GM13976 (cell line): ENCODE data around the gene P3H3.

Experiments
- DNase-seq: peaks from one replicate; pipeline ENCODE4 v3.0.0; 2012; ENCODE audit warnings: low spot score
- in situ Hi-C: fragments of 300-500 bp; cut with MboI; formaldehyde crosslinking; loops from one replicate; pipeline ENCODE4 v1.12.0; 2022; ENCODE audit warnings: low sequenced_read_pairs, mixed read lengths, inconsistent platforms; ENCODE audit not compliant: unreplicated experiment
- TF ChIP-seq, protein P1 (sequence below): IDR thresholded peaks from 2 replicates; pipeline ENCODE4 v1.5.1; 2012; ENCODE audit warnings: borderline replicate concordance, mild to moderate bottlenecking; ENCODE audit not compliant: insufficient read depth; ENCODE audit errors: extremely low read depth, missing control alignments, control extremely low read depth

The P3H3 gene

DNA sequence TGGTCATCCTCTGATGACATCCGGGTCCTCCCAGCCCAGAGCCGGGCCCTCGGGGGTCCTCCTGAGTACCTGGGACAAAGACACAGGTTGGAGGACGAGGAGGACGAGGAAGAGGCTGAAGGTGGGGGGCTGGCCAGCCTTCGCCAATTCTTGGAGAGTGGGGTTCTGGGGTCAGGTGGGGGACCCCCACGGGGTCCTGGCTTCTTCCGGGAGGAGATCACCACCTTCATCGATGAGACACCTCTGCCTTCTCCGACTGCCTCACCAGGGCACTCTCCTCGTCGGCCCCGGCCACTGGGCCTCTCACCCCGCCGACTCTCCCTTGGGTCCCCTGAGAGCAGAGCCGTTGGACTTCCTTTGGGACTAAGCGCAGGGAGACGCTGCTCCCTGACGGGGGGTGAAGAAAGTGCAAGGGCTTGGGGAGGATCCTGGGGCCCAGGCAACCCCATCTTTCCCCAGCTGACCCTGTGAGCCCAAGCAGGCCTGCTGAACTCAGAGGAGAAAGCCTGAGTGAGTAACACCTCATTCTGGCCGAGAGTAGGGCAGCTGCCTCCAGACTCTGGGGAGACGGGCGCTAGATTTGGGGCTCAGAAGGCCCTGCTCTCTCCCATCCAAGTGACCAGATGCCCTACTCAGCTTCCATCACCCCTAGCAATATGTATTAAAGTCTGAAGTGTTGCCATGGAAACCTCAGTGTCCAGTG lies 1.3 kb upstream of the P3H3 start:
- in situ Hi-C loops, result loop anchor here (10.0 kb wide), 1 partner anchor 72 kb away; the partner anchor contains the start of gene MLF2
- no peak for DNase-seq
- TF ChIP-seq, protein P1, sequence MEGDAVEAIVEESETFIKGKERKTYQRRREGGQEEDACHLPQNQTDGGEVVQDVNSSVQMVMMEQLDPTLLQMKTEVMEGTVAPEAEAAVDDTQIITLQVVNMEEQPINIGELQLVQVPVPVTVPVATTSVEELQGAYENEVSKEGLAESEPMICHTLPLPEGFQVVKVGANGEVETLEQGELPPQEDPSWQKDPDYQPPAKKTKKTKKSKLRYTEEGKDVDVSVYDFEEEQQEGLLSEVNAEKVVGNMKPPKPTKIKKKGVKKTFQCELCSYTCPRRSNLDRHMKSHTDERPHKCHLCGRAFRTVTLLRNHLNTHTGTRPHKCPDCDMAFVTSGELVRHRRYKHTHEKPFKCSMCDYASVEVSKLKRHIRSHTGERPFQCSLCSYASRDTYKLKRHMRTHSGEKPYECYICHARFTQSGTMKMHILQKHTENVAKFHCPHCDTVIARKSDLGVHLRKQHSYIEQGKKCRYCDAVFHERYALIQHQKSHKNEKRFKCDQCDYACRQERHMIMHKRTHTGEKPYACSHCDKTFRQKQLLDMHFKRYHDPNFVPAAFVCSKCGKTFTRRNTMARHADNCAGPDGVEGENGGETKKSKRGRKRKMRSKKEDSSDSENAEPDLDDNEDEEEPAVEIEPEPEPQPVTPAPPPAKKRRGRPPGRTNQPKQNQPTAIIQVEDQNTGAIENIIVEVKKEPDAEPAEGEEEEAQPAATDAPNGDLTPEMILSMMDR, result no peak

DNA sequence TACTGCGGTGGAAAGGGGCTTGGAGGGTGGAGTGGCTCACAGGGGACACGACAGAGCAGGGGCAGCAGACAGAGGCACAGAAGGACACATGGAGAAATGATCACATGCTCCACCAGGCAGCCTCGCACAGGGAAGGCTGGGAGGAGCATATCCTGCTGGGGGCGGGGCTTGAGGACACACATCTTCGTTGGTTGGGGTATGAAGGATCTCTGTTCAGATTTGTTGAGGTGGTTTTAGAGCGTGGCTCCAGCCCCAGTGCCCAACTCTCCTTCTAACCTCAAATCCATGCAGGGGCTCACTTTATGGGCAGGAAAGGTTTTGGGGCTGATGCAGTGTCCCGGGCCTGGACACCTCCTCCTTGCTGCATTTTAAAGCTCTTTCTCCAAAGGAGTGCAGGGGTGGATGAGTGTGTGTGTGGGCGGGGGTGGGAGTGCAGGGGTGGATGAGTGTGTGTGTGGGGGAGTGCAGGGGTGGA lies 733 bp upstream of the P3H3 start:
- TF ChIP-seq, protein P1, result no peak
- in situ Hi-C loops, result loop anchor here (10.0 kb wide), 1 partner anchor 73 kb away; the partner anchor contains the start of gene MLF2
- peak; percentile 68 for DNase-seq

DNA sequence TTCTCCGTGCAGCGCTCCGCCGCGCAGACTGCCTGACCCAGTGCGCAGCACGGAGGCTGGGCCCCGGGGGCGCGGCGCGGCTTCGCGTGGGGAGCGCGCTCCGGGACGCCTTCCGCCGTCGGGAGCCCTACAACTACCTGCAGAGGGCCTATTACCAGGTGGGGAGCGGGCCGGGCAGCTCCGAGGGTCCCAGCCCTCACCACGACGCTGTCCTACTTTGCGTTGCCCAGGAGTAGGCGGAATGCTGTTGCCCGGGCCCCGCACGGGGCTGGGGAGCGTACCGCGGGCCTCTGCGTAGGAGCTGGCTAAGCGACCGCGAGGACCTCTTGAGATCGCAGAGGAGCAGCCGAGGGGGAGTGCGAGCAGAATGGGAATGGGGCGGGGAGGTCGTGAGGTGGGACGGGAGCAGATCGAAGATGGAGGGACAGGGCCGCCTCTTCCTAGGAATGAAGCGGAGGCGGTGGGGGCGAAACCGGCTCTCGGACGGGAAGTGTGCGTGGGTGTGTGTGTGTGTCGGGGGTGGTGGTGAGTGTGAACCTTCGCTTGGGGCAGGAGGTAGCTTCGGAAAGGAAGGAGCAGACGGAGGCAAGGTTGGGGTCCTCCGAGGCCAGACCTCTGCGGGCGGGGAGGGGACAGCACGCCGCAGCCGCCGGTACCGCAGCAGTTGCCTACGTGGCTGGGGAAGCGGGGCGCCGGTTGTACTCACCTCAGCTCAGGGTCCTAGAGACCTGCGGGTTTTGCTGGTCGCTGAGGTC lies 751 bp downstream of the P3H3 start:
- TF ChIP-seq, protein P1, result no peak
- in situ Hi-C loops, result loop anchor here (10.0 kb wide), 1 partner anchor 74 kb away; the partner anchor contains the start of gene MLF2

DNA sequence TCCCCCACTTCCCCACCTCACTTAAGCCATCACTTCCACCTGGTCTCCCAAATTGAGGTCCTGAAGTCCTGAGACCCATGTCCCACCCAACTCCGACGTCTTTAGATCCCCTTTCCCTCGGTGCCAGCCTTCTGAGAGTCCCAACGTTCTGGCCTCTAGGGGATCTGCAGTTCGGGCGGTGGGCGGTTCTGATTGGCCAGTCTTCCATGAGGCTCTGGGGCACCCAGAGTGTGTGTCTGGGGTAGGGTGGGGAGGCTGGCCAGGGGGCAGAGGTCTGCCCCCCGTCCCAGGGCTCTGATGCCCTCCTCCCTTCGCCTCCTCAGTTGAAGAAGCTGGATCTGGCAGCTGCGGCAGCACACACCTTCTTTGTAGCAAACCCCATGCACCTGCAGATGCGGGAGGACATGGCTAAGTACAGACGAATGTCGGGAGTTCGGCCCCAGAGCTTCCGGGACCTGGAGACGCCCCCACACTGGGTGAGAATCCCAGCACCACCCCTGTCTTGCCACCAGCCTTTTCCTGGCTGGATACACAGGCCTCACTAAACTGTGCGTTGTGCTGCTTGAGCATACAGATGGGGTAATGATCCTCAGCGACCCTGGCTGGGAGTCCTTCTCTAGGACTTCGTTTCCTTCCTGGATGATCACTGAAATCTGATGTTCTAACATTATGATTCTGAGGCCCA lies 1.5 kb downstream of the P3H3 start:
- TF ChIP-seq, protein P1, result no peak
- DNase-seq, result no peak
- in situ Hi-C loops, result loop anchor here (10.0 kb wide), 1 partner anchor 75 kb away; the partner anchor contains the start of gene MLF2

More for the DNA sequence above, 751 bp downstream of the P3H3 start:
- DNase-seq, result peak; percentile 71

DNA sequence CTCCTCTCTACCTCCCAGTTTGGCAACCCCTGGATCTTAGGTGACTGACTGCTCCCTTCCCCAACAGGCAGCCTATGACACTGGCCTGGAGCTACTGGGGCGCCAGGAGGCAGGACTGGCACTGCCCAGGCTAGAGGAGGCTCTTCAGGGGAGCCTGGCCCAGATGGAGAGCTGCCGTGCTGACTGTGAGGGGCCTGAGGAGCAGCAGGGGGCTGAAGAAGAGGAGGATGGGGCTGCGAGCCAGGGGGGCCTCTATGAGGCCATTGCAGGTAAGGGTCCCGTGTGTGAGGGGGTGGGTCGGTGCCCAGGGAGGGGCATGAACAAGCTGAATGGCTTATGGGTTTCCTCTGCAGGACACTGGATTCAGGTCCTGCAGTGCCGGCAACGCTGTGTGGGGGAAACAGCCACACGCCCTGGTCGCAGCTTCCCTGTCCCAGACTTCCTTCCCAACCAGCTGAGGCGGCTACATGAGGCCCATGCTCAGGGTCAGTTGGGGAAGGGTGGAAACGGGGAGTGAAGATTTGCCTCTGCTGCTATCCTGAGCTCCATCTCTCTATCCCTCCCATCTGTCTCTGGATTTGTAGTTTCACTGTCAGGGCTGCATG lies 2.2 kb downstream of the P3H3 start:
- in situ Hi-C loops, result no loop called here
- TF ChIP-seq, protein P1, result no peak
- DNase-seq, result no peak

DNA sequence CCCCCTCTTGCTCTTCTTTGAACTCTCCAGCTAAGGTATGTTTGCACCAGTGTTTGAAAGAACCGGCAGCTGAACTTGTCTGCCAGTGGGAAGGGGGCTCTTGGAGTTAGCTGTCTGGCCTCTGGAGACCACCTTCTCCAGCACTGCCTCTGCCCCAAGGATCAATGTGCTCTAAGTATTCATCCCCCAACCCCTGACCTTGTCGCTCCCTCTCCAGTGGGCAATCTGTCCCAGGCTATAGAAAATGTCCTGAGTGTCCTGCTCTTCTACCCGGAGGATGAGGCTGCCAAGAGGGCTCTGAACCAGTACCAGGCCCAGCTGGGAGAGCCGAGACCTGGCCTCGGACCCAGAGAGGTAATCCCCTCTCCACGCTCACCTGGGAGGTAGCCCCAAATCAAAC lies 2.8 kb downstream of the P3H3 start:
- in situ Hi-C loops, result no loop called here
- TF ChIP-seq, protein P1, result no peak
- no peak for DNase-seq
